ENCODE data around the gene CYB561D1. TPM values are rescaled to one million over a fixed set of nuclear protein-coding genes. Genes with fewer than 3 reads are reported as not detected.

Gene CYB561D1
- total and polyA plus RNA-seq, 4 experiments from 2014 or later, result 13.6 to 41.6 (median 28.9) TPM

- no peaks in the 10 kb centered on the region for H3K27me3 ChIP-seq (ENCODE audit: insufficient read depth, low read length)
- peak overlapping the region; percentile 76 for H3K27ac ChIP-seq (ENCODE audit: low read depth, low read length)
- intact Hi-C loops (cut with micrococcal nuclease), result loop anchor here (1.0 to 5.0 kb wide), 4 partner anchors 10 to 548 kb away; partner anchors contain the start of genes CYB561D1, SARS1 and STRIP1
Observed at GRCh38 chr1:109484519-109484975, 9.3 kb upstream of the CYB561D1 start.

GRCh38 chr1:109485001-109485400 lies 8.9 kb upstream of the CYB561D1 start:
- H3K4me1 ChIP-seq (ENCODE audit: insufficient read depth, low read length), result peaks cover 20% of the 10 kb centered on the region
- Mint-ChIP-seq H3K4me3 (peak overlapping the region; percentile 91 to 96 (median 94)), H3K4me1 (peaks cover 16 to 40% (median 28%) of the 10 kb centered on the region in 4 donors), H3K36me3 (peaks cover 5 to 31% of the 10 kb centered on the region in 2 donors), H3K27me3 (no peaks in the 10 kb centered on the region), H3K27ac (peak overlapping the region in 4 of 7 donors; percentile 86 to 95 (median 91)), H3K9me3 (no peaks in the 10 kb centered on the region)
- H3K27me3 ChIP-seq (ENCODE audit: insufficient read depth, low read length), result no peaks in the 10 kb centered on the region
- ChIA-PET POLR2A (ENCODE audit: partially characterized antibody) (interaction anchor here (0.6 to 6.0 kb wide), 10 partner anchors 16 to 853 kb away, joined by 3 to 206 read pairs (median 6); partner anchors contain the start of genes AMIGO1, CLCC1, CYB561D1 and GNAI3), CTCF (ENCODE audit: partially characterized antibody) (interaction anchor here (0.6 to 37.2 kb wide), 7 partner anchors 8 to 369 kb away, joined by 3 to 1669 read pairs (median 7); partner anchors contain the start of genes AMIGO1, CYB561D1 and GPR61)
- H3K27ac ChIP-seq (ENCODE audit: low read depth, low read length), result no peak overlapping the region
- peaks cover 6% of the 10 kb centered on the region for H3K36me3 ChIP-seq (ENCODE audit: insufficient read depth, low read length)
- no peaks in the 10 kb centered on the region for H3K9me3 ChIP-seq (ENCODE audit: control insufficient read depth in 1 of 2, low read length in 2 of 2)
- no peak for DNase-seq
- intact Hi-C loops (cut with micrococcal nuclease), result no loop called here
- peak overlapping the region; percentile 46 to 98 for H3K4me3 ChIP-seq (ENCODE audit: low read length in 2 of 2)

More at GRCh38 chr1:109484519-109484975, 9.3 kb upstream of the CYB561D1 start:
- H3K9me3 Mint-ChIP-seq, result no peaks in the 10 kb centered on the region
- ChIA-PET POLR2A (ENCODE audit: partially characterized antibody) (interaction anchor here (0.6 to 6.0 kb wide), 21 partner anchors 15 to 854 kb away, joined by 3 to 206 read pairs (median 6); partner anchors contain the start of genes AMIGO1, AMPD2, CLCC1 and CYB561D1), CTCF (ENCODE audit: partially characterized antibody) (interaction anchor here (0.6 to 37.2 kb wide), 10 partner anchors 9 to 500 kb away, joined by 3 to 1669 read pairs (median 5); partner anchors contain the start of genes AHCYL1, AMIGO1, CYB561D1 and GPR61)
- DNase-seq, result no peak
- peaks cover 16 to 40% (median 28%) of the 10 kb centered on the region in 4 donors for H3K4me1 Mint-ChIP-seq
- peak overlapping the region; percentile 86 to 95 (median 90) for H3K27ac Mint-ChIP-seq
- H3K4me3 Mint-ChIP-seq, result peak overlapping the region; percentile 91 to 96 (median 94)
- peaks cover 5 to 31% of the 10 kb centered on the region in 2 donors for H3K36me3 Mint-ChIP-seq
- H3K9me3 ChIP-seq (ENCODE audit: control insufficient read depth in 1 of 2, low read length in 2 of 2), result no peaks in the 10 kb centered on the region
- peaks cover 0 to 2% of the 10 kb centered on the region in 2 donors for H3K27me3 Mint-ChIP-seq
- peaks cover 6% of the 10 kb centered on the region for H3K36me3 ChIP-seq (ENCODE audit: insufficient read depth, low read length)
- peak overlapping the region; percentile 46 to 98 for H3K4me3 ChIP-seq (ENCODE audit: low read length in 2 of 2)
- H3K4me1 ChIP-seq (ENCODE audit: insufficient read depth, low read length), result peaks cover 20% of the 10 kb centered on the region

GRCh38 chr1:109487261-109487660 lies 6.6 kb upstream of the CYB561D1 start:
- peaks cover 10 to 36% of the 10 kb centered on the region in 2 donors for H3K36me3 Mint-ChIP-seq
- POLR2A ChIA-PET (ENCODE audit: partially characterized antibody), result interaction anchor here (1.0 to 23.6 kb wide), 3 partner anchors 43 to 61 kb away, joined by 3 to 438 read pairs (median 3); partner anchors contain the start of gene GNAI3

GRCh38 chr1:109488201-109488600 lies 5.7 kb upstream of the CYB561D1 start:
- no peak overlapping the region for H3K4me3 Mint-ChIP-seq
- intact Hi-C loops (cut with micrococcal nuclease), result no loop called here
- no peaks in the 10 kb centered on the region for H3K9me3 Mint-ChIP-seq
- Histone ChIP-seq H3K36me3 (ENCODE audit: insufficient read depth, low read length) (peaks cover 6% of the 10 kb centered on the region), H3K4me1 (ENCODE audit: insufficient read depth, low read length) (peaks cover 22% of the 10 kb centered on the region), H3K4me3 (ENCODE audit: low read length in 2 of 2) (no peak overlapping the region), H3K27me3 (ENCODE audit: insufficient read depth, low read length) (no peaks in the 10 kb centered on the region), H3K9me3 (ENCODE audit: control insufficient read depth in 1 of 2, low read length in 2 of 2) (no peaks in the 10 kb centered on the region), H3K27ac (ENCODE audit: low read depth, low read length) (no peak overlapping the region)
- peaks cover 10 to 35% of the 10 kb centered on the region in 2 donors for H3K36me3 Mint-ChIP-seq
- no peaks in the 10 kb centered on the region for H3K27me3 Mint-ChIP-seq
- no peak for DNase-seq
- H3K27ac Mint-ChIP-seq, result peak overlapping the region in 1 of 7 donors; percentile 44
- CTCF ChIA-PET (ENCODE audit: partially characterized antibody), result interaction anchor here (0.7 to 37.2 kb wide), 4 partner anchors 20 to 212 kb away, joined by 3 to 1669 read pairs (median 299); partner anchors contain the start of genes AMIGO1 and GPR61
- POLR2A ChIA-PET (ENCODE audit: partially characterized antibody), result interaction anchor here (23.6 kb wide), 1 partner anchor 42 kb away, joined by 438 read pairs; no protein-coding TSS in a partner anchor
- H3K4me1 Mint-ChIP-seq, result peaks cover 13 to 36% (median 23%) of the 10 kb centered on the region in 4 donors

More at GRCh38 chr1:109487261-109487660, 6.6 kb upstream of the CYB561D1 start:
- Histone ChIP-seq H3K36me3 (ENCODE audit: insufficient read depth, low read length) (peaks cover 6% of the 10 kb centered on the region), H3K27ac (ENCODE audit: low read depth, low read length) (no peak overlapping the region), H3K4me3 (ENCODE audit: low read length in 2 of 2) (no peak overlapping the region), H3K27me3 (ENCODE audit: insufficient read depth, low read length) (no peaks in the 10 kb centered on the region), H3K4me1 (ENCODE audit: insufficient read depth, low read length) (peaks cover 26% of the 10 kb centered on the region), H3K9me3 (ENCODE audit: control insufficient read depth in 1 of 2, low read length in 2 of 2) (no peaks in the 10 kb centered on the region)
- no peaks in the 10 kb centered on the region for H3K9me3 Mint-ChIP-seq
- intact Hi-C loops (cut with micrococcal nuclease), result no loop called here
- CTCF ChIA-PET (ENCODE audit: partially characterized antibody), result interaction anchor here (1.5 to 37.2 kb wide), 3 partner anchors 21 to 58 kb away, joined by 3 to 1669 read pairs (median 594); partner anchors contain the start of genes AMIGO1 and GPR61
- peaks cover 17 to 45% (median 30%) of the 10 kb centered on the region in 4 donors for H3K4me1 Mint-ChIP-seq
- no peak overlapping the region for H3K4me3 Mint-ChIP-seq
- no peak for DNase-seq
- no peaks in the 10 kb centered on the region for H3K27me3 Mint-ChIP-seq
- peak overlapping the region in 1 of 7 donors; percentile 19 for H3K27ac Mint-ChIP-seq

- no peak for DNase-seq
- ChIA-PET CTCF (ENCODE audit: partially characterized antibody) (interaction anchor here (0.7 to 37.2 kb wide), 5 partner anchors 20 to 220 kb away, joined by 3 to 1669 read pairs (median 4); partner anchors contain the start of genes AMIGO1 and GPR61), POLR2A (ENCODE audit: partially characterized antibody) (interaction anchor here (16.6 to 23.6 kb wide), 2 partner anchors 21 to 42 kb away, joined by 292 to 438 read pairs; partner anchors contain the start of gene AMIGO1)
- Mint-ChIP-seq H3K4me1 (peaks cover 11 to 32% (median 21%) of the 10 kb centered on the region in 4 donors), H3K36me3 (peaks cover 10 to 32% of the 10 kb centered on the region in 2 donors), H3K27me3 (no peaks in the 10 kb centered on the region), H3K4me3 (no peak overlapping the region), H3K9me3 (no peaks in the 10 kb centered on the region), H3K27ac (no peak overlapping the region)
- H3K4me1 ChIP-seq (ENCODE audit: insufficient read depth, low read length), result peaks cover 25% of the 10 kb centered on the region
- intact Hi-C loops (cut with micrococcal nuclease), result no loop called here
- peaks cover 6% of the 10 kb centered on the region for H3K36me3 ChIP-seq (ENCODE audit: insufficient read depth, low read length)
- no peaks in the 10 kb centered on the region for H3K9me3 ChIP-seq (ENCODE audit: control insufficient read depth in 1 of 2, low read length in 2 of 2)
- no peak overlapping the region for H3K4me3 ChIP-seq (ENCODE audit: low read length in 2 of 2)
- no peaks in the 10 kb centered on the region for H3K27me3 ChIP-seq (ENCODE audit: insufficient read depth, low read length)
- H3K27ac ChIP-seq (ENCODE audit: low read depth, low read length), result no peak overlapping the region
Observed at GRCh38 chr1:109488696-109489095, 5.2 kb upstream of the CYB561D1 start.

- H3K4me1 Mint-ChIP-seq, result peaks cover 7 to 33% (median 20%) of the 10 kb centered on the region in 4 donors
- H3K9me3 ChIP-seq (ENCODE audit: control insufficient read depth in 1 of 2, low read length in 2 of 2), result no peaks in the 10 kb centered on the region
- POLR2A ChIA-PET (ENCODE audit: partially characterized antibody), result interaction anchor here (0.8 to 23.6 kb wide), 7 partner anchors 9 to 68 kb away, joined by 3 to 438 read pairs (median 4); partner anchors contain the start of gene AMIGO1
- H3K27me3 Mint-ChIP-seq, result no peaks in the 10 kb centered on the region
- H3K4me1 ChIP-seq (ENCODE audit: insufficient read depth, low read length), result peaks cover 23% of the 10 kb centered on the region
- H3K36me3 ChIP-seq (ENCODE audit: insufficient read depth, low read length), result peaks cover 6% of the 10 kb centered on the region
- intact Hi-C loops (cut with micrococcal nuclease), result loop anchor here (1.0 to 5.0 kb wide), 3 partner anchors 42 to 492 kb away; partner anchors contain the start of gene AHCYL1
- peak overlapping the region in 1 of 7 donors; percentile 80 for H3K27ac Mint-ChIP-seq
- CTCF ChIA-PET (ENCODE audit: partially characterized antibody), result interaction anchor here (0.6 to 37.2 kb wide), 20 partner anchors 9 to 494 kb away, joined by 3 to 1669 read pairs (median 3); partner anchors contain the start of genes AHCYL1, AMIGO1, GNAI3 and GPR61
- H3K4me3 ChIP-seq (ENCODE audit: low read length in 2 of 2), result no peak overlapping the region
- H3K27me3 ChIP-seq (ENCODE audit: insufficient read depth, low read length), result no peaks in the 10 kb centered on the region
- H3K9me3 Mint-ChIP-seq, result no peaks in the 10 kb centered on the region
- H3K4me3 Mint-ChIP-seq, result peak overlapping the region in 3 of 8 donors; percentile 15 to 65 (median 29)
- peak; percentile 63 to 73 (median 65) for DNase-seq
- H3K36me3 Mint-ChIP-seq, result peaks cover 10 to 33% of the 10 kb centered on the region in 2 donors
- no peak overlapping the region for H3K27ac ChIP-seq (ENCODE audit: low read depth, low read length)
Observed at GRCh38 chr1:109490029-109490933, 3.6 kb upstream of the CYB561D1 start.
